Epidermal melanocyte (primary cell): Measurements from ENCODE around the gene C12orf75.
"Not testable (repeated sequence)": the region's sequence is repeated elsewhere in the genome, so short reads cannot be mapped to it uniquely, and the experiment has no call there.

Experiments used
- DNase-seq: peaks from one replicate; pipeline ENCODE4 v3.0.0; 2011; ENCODE audit warnings: low spot score; ENCODE audit not compliant: insufficient read length

Gene C12orf75

GRCh38 chr12:105369014-105369413, 38.5 kb downstream of the C12orf75 start:
- DNase-seq: no peak

GRCh38 chr12:105374303-105374702, 43.8 kb downstream of the C12orf75 start:
- no peak for DNase-seq

DNA sequence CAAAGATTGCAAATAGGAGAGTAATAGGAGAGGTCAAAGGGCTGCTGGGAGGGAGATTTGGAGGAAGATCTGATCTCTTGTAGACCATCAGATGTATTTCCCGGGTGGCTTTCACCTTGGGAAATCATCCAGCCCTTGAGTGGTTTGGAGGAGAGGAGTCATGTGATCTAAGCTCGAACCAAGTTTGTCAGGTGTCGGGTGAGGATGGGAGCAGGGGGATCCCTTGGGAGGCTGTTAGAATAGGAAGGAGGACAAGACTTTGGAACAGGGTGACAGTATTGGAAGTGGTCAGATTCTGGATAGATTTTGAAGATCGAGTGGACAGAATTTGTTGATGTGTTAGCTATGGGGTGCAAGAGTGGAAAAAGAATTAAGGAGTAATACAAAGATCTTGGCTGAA, 46.6 kb downstream of the C12orf75 start:
- DNase-seq: no peak

- no peak for DNase-seq
Measured at GRCh38 chr12:105378911-105379310, 48.4 kb downstream of the C12orf75 start.

- peak; percentile 72 for DNase-seq
Measured at GRCh38 chr12:105382771-105383622, 52.5 kb downstream of the C12orf75 start.

GRCh38 chr12:105384220-105384619, 53.7 kb downstream of the C12orf75 start:
- DNase-seq: no peak

GRCh38 chr12:105384916-105385535, 54.5 kb downstream of the C12orf75 start:
- no peak for DNase-seq

GRCh38 chr12:105386431-105386830, 55.9 kb downstream of the C12orf75 start:
- DNase-seq: no peak

DNA sequence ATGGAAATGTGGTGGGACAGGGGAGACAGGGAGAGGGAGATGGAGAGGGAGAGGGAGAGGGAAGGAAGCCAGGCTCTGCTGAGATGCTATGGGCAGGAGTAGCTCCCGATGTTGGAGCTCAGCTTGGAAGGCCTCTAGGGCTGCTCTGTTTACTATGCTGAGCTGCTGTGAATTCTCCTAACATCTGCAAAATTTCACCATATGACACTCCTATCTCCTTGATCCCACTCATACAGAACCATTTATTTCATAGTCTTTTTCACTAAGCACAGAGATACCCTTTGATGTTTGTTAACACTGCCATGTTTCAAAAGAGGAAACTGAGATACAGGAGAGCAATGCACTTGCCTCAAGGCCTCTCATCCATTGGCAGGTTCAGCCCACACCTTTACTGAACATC, 60.7 kb downstream of the C12orf75 start:
- DNase-seq: no peak

- no peak for DNase-seq
Measured at GRCh38 chr12:105393587-105393986, 63.1 kb downstream of the C12orf75 start.

GRCh38 chr12:105396024-105396423, 65.5 kb downstream of the C12orf75 start:
- no peak for DNase-seq

DNA sequence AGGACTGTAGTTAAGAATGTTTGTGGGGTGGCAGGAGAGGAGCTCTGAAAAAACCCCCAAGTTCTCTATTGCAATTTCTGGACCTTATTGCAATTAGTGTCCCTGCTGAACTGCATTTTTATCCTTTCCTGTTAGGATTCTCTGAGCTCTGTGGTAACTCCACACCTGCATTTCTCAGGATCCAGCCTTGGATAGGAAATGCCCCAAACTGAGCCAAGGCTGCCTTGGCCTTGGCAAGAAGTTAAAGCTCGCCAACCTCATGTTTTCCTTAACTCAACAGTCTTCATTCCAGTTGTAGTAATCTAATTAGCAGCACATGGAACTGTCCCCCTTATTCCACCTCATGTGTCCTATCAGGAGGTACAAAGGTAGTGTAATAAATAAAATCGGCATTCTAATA, 66.5 kb downstream of the C12orf75 start:
- DNase-seq: no peak

DNA sequence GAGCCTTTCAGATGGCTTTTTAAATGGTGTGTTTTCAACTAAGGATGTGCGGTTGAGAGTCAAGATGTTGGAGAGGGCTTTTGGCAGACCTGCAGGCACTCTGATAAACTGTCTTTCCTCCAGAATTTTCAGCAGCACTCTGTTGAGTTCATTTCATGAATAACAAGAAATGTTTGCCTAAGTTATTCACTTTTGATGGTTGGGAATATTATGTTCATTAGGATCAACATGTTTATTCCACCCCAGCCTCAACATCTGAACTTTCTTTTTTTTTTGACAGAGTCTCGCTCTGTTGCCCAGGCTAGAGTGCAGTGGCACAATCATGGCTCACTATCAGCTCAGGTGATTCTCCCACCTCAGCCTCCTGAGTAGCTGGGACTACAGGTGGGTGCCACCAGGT, 68.4 kb downstream of the C12orf75 start:
- DNase-seq: no peak

- no peak for DNase-seq
Measured at GRCh38 chr12:105399428-105400081, 69.1 kb downstream of the C12orf75 start.

DNA sequence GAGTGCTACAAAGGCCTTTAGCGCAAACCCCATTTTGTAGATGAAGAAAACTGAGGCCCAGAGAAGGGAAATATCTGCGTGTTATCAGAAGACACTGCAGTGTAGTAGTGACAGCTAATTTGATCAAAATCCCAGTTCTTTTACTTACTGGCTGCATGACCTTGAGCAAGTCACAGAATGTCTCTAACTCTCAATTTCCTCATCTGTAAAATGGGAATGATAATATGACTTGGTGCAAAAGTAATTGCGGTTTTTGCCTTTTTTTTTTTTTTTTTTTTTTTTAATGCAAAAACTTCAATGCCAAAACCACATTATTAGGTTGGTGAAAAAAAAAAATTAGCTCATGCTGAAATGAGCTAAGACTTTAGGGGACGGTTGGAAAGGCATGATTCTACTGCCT, 69.7 kb downstream of the C12orf75 start:
- no peak for DNase-seq

GRCh38 chr12:105401198-105401597, 70.7 kb downstream of the C12orf75 start:
- DNase-seq: no peak

- no peak for DNase-seq
Measured at GRCh38 chr12:105402366-105402765, 71.9 kb downstream of the C12orf75 start.

DNA sequence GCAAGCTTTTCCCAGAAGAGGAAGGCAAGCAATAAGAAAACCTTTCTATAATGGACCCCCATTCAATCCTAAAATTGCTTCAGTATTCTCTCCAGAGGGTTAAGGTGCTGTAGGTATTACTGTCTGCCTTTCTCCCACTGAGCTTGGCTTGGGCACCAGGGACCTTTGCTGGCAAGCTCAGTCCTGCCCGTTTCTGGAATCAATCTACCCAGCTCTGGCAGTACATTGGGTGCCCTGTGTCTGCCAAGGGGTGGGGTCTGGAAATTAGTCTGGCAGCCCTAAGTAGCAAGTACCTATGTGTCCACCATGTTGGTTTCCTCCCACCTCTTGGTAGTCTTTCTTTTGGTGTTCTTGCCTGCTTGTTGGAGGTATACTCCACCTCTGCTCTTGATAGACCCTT, 72.6 kb downstream of the C12orf75 start:
- no peak for DNase-seq

DNA sequence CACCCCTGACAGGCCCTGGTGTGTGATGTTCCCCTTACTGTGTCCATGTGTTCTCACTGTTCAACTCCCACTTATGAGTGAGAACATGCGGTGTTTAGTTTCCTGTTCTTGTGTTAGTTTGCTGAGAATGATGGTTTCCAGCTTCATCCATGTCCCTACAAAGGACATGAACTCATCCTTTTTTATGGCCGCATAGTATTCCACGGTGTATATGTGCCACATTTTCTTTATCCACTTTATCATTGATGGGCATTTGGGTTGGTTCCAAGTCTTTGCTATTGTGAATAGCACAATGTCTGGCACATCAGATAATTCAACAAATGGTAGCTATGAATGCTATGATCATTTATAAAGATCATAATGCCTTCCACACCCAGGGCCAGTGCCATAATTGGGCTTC, 73.6 kb downstream of the C12orf75 start:
- not testable (repeated sequence) for DNase-seq

- DNase-seq: no peak
Measured at GRCh38 chr12:105406497-105406896, 76.0 kb downstream of the C12orf75 start.

- no peak for DNase-seq
Measured at GRCh38 chr12:105409279-105409678, 78.8 kb downstream of the C12orf75 start.

DNA sequence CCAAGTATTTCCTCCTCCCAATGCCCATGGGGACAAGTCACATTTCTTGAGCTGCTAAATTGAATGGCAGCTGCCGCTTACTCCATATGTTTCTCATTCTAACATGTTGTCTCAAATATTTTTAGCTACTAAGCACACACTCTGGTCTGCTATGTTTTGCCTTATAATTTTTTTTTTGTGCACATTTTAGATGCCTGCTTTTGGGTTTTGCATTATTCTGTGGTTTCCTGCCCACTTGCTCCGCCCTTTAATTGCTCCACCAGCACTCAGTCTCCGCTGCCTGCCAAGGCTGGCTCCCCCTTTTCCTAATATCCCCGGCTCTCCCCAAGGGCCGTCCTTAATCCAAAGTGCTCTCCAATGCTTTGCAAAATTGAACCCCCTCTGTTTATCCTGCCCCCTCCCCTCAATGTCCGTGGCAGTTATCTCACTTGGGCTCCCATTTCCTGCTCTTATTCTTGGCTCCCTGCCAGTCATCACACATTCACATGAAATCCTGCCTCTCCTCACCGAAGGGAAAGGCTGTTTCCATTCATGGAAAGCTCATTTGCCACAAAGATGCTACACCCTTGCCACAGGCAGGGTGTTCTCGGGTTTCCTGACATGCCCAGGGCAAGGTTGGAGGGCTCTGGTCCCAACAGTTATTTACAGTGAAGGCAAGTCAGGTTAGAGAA, 79.4 kb downstream of the C12orf75 start:
- DNase-seq: no peak
